Transverse colon (tissue), 4 donors: ENCODE data around the gene C4orf51. TPM values are rescaled to one million over a fixed set of nuclear protein-coding genes. Genes with fewer than 3 reads are reported as not detected.
"Not testable (repeated sequence)": the region's sequence is repeated elsewhere in the genome, so short reads cannot be mapped to it uniquely, and the experiment has no call there.

ENCODE experiments used
- DNase-seq: peaks from one replicate; pipeline ENCODE4 v3.0.0-alpha.2; 2019
- H3K27ac ChIP-seq, 4 donors: fragments of 200-600 bp; sonication (generic); 2 replicates each; pipeline ENCODE4 v1.5.1; 2016 to 2018; ENCODE audit warnings: inconsistent platforms in 4 of 4
- H3K27me3 ChIP-seq: fragments of 200-600 bp; sonication (generic); 2 replicates; pipeline ENCODE4 v1.5.1; 2017; ENCODE audit warnings: inconsistent platforms
- H3K36me3 ChIP-seq, 4 donors: fragments of 200-600 bp; sonication (generic); 2 replicates each; pipeline ENCODE4 v1.5.1; 2017 to 2019; ENCODE audit warnings: inconsistent platforms in 4 of 4
- H3K4me1 ChIP-seq, 4 donors: fragments of 200-600 bp; sonication (generic); 2 replicates each; pipeline ENCODE4 v1.5.1; 2017 to 2020; ENCODE audit warnings: inconsistent platforms in 4 of 4
- H3K4me3 ChIP-seq, 4 donors: fragments of 200-600 bp; sonication (generic); 1 replicate in 1 of 4; 2 replicates in 3 of 4; pipeline versions ENCODE4 v1.5.1 to v1.6.1; 2017 to 2019; ENCODE audit warnings: inconsistent platforms in 4 of 4
- H3K9me3 ChIP-seq, 2 donors: fragments of 200-600 bp; sonication (generic); 2 replicates each; pipeline ENCODE4 v1.5.1; 2017 to 2019; ENCODE audit warnings: inconsistent platforms in 2 of 2
- EP300 ChIP-seq: sonication (generic); formaldehyde crosslinking; IDR thresholded peaks from one replicate; pipeline ENCODE4 v1.6.1; 2017; ENCODE audit warnings: antibody characterized with exemption, low read depth
- POLR2A ChIP-seq: fragments of 450-650 bp; IDR thresholded peaks from one replicate; pipeline ENCODE4 v1.6.1; 2016; ENCODE audit warnings: antibody characterized with exemption, mild to moderate bottlenecking, moderate library complexity
- POLR2AphosphoS5 ChIP-seq, 3 donors: sonication (generic); formaldehyde crosslinking; IDR thresholded peaks; one replicate each; pipeline ENCODE4 v1.6.1; 2016; ENCODE audit warnings: antibody characterized with exemption in 3 of 3
- WGBS, 2 donors: methylation state at CpG; one replicate each; pipeline ENCODE4 v1.1.5; 2018; ENCODE audit warnings: low coverage in 1 of 2; 5-methylcytosine and 5-hydroxymethylcytosine counted together
- in situ Hi-C, 4 donors: fragments of 200-750 bp; cut with MboI; loops; one replicate each; pipeline versions ENCODE4 v1.15.0 to v1.15.1; 2017; ENCODE audit warnings: low sequenced_read_pairs in 3 of 4, low pct_ligation_motif_present in 1 of 4, low pct_unique_long_range_greater_than_20kb in 1 of 4
- intact Hi-C: fragments of 100-400 bp; cut with DNase I; formaldehyde crosslinking; loops from one replicate; pipeline ENCODE4 v1.15.1; 2023; ENCODE audit warnings: low total_unique reads
- total RNA-seq, 4 donors: library from RNA; depleted of rRNA; stranded (reverse); fragments of >200 nt; gene quantifications; one replicate each; pipeline ENCODE4 v1.1.0, GENCODE V29; 2016
- TF ChIP-seq, protein P1 (sequence below), 5 experiments: fragments of 200-600 bp in 3 of 5; fragments of 450-650 bp in 2 of 5; sonication (generic) in 3 of 5; IDR thresholded peaks; 1 replicate in 2 of 5; 2 replicates in 3 of 5; pipeline ENCODE4 v1.5.1; 2016 to 2017; ENCODE audit warnings: antibody characterized with exemption in 5 of 5, inconsistent platforms in 3 of 5, mild to moderate bottlenecking in 2 of 5, moderate library complexity in 1 of 5

The C4orf51 gene
- total RNA-seq, 4 donors from 2014 or later: not detected

DNA sequence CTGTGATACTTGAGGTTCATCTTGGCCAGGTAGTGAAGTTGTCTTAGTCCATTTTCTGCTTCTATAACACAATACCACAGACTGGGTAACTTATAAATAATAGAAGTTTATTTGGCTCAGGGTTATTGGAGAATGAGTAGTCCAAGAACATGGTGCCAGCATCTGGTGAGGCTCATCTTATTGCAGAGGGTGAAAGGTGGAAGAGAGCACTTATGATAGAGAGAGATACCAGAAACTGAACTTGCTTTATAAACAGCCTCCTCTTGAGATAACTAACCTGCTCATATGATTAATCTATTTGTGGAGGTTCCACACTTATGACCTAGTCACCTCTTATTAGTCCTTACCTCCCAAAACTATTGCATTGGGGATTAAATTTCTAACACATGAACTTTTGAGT is 1.6 kb downstream of the C4orf51 start:
- no peak overlapping the region for H3K4me3 ChIP-seq
- H3K36me3 ChIP-seq: no peaks in the 10 kb centered on the region
- no peak for DNase-seq

DNA sequence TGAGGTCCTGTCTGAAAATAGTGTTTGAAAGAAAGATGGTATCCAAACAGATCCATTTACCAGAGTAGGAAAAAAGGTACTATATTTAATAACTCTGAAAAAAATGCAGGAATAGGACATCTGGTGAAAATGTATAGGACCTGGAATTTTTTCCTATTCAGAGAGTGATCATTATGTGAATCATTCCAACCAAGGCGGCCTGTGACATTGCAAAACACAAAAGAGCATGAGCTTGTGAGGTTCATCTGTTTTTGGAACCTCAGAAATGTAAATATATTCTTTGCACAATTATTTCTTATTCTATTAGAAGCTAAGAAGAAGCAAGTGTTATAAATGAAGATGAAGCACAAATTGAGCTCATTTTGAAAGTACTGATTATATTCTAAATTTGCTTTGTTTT is 2.0 kb downstream of the C4orf51 start:
- DNase-seq: no peak
- in situ Hi-C loops (no loop called here), intact Hi-C loops (no loop called here)
- WGBS, 2 donors: 92% methylated on average over 1 of the region's 1 CpG
- no peaks in the 10 kb centered on the region for H3K27me3 ChIP-seq
- TF ChIP-seq, protein P1, sequence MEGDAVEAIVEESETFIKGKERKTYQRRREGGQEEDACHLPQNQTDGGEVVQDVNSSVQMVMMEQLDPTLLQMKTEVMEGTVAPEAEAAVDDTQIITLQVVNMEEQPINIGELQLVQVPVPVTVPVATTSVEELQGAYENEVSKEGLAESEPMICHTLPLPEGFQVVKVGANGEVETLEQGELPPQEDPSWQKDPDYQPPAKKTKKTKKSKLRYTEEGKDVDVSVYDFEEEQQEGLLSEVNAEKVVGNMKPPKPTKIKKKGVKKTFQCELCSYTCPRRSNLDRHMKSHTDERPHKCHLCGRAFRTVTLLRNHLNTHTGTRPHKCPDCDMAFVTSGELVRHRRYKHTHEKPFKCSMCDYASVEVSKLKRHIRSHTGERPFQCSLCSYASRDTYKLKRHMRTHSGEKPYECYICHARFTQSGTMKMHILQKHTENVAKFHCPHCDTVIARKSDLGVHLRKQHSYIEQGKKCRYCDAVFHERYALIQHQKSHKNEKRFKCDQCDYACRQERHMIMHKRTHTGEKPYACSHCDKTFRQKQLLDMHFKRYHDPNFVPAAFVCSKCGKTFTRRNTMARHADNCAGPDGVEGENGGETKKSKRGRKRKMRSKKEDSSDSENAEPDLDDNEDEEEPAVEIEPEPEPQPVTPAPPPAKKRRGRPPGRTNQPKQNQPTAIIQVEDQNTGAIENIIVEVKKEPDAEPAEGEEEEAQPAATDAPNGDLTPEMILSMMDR (IDR thresholded peaks at IDR 0.05): no peak
- TF ChIP-seq POLR2A: no peak
- H3K9me3 ChIP-seq: peaks cover 3 to 4% of the 10 kb centered on the region in 2 donors
- H3K27ac ChIP-seq: no peak overlapping the region
- no peaks in the 10 kb centered on the region for H3K36me3 ChIP-seq
- peaks cover 8 to 20% (median 11%) of the 10 kb centered on the region in 4 donors for H3K4me1 ChIP-seq
- H3K4me3 ChIP-seq: no peak overlapping the region

More for the DNA sequence above, 1.6 kb downstream of the C4orf51 start:
- TF ChIP-seq, protein P1 (IDR thresholded peaks at IDR 0.05): no peak
- TF ChIP-seq POLR2AphosphoS5 (IDR thresholded peaks at IDR 0.05) (no peak), POLR2A (no peak), EP300 (no peak)
- intact Hi-C loops: no loop called here
- H3K4me1 ChIP-seq: peaks cover 8 to 20% (median 11%) of the 10 kb centered on the region in 4 donors
- in situ Hi-C loops: no loop called here
- no peaks in the 10 kb centered on the region for H3K27me3 ChIP-seq
- H3K9me3 ChIP-seq: peaks cover 3 to 4% of the 10 kb centered on the region in 2 donors
- H3K27ac ChIP-seq: no peak overlapping the region

DNA sequence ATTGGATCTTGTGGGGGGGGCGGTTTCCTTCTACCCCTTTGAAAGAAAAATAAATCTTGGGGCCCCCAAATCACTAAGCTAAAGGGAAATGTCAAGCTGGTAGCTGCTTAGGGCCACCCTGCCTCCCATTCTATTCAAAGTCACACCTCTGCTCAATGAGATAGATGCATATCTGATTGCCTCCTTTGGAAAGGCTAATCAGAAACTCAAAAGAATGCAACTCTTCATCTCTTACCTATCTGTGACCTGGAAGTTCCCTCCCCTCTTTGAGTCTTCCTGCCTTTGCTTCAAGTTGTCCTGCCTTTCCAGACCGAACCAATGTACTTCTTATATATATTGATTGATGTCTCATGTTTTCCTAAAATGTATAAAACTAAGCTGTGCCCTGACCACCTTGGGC is 7.0 kb downstream of the C4orf51 start:
- intact Hi-C loops: no loop called here
- in situ Hi-C loops: no loop called here
- DNase-seq: no peak

DNA sequence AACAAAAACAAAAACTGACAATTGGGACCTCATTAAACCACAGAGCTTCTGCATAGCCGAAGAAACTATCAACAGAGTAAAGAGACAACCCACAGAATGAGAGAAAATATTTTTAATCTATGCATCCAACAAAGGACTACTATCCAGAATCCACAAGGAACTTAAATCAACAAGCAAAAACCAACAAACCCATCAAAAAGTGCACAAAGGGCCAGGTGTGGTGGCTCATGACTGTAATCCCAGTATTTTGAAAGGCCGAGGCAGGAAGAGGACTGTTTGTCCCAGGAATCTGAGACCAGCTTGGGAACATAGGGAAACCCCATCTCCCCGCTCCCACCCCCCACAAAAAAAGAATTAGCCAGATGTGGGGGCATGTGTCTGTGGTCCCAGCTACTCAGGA is 10.7 kb downstream of the C4orf51 start:
- no peak overlapping the region for H3K4me3 ChIP-seq
- in situ Hi-C loops: no loop called here
- H3K4me1 ChIP-seq: no peaks in the 10 kb centered on the region
- intact Hi-C loops: no loop called here
- H3K27me3 ChIP-seq: no peaks in the 10 kb centered on the region
- 93 to 100% methylated on average over 1 to 3 of the region's 3 CpGs for WGBS, 2 donors
- H3K9me3 ChIP-seq: no peaks in the 10 kb centered on the region
- H3K36me3 ChIP-seq: no peaks in the 10 kb centered on the region
- no peak for DNase-seq
- TF ChIP-seq POLR2AphosphoS5 (IDR thresholded peaks at IDR 0.05) (no peak), EP300 (no peak), POLR2A (no peak)
- TF ChIP-seq, protein P1 (IDR thresholded peaks at IDR 0.05): no peak
- H3K27ac ChIP-seq: no peak overlapping the region

More for the DNA sequence above, 7.0 kb downstream of the C4orf51 start:
- no peaks in the 10 kb centered on the region for H3K4me1 ChIP-seq
- WGBS, 2 donors: 48 to 71% methylated on average over 1 to 2 of the region's 2 CpGs
- H3K4me3 ChIP-seq: no peak overlapping the region
- no peak overlapping the region for H3K27ac ChIP-seq
- no peaks in the 10 kb centered on the region for H3K36me3 ChIP-seq
- no peaks in the 10 kb centered on the region for H3K27me3 ChIP-seq
- no peaks in the 10 kb centered on the region for H3K9me3 ChIP-seq
- TF ChIP-seq, protein P1 (IDR thresholded peaks at IDR 0.05): no peak
- no peak for TF ChIP-seq EP300
- no peak for TF ChIP-seq POLR2AphosphoS5 (IDR thresholded peaks at IDR 0.05)
- TF ChIP-seq POLR2A: no peak

DNA sequence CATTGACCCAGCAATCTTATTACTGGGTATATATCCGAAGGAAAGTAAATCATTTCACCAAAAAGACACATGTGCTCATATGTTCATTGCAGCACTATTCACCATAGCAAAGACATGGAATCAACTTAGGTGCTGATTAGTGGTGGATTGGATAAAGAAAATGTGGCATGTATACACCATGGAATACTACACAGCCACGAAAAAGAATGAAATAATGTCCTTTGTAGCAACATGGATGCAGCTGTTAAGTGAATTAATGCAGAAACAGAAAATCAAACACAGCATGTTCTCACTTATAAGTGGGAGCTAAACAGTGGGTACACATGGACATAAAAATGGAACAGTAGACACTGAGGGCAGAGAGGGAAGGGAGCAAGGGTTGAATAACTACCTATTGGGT is 11.5 kb downstream of the C4orf51 start:
- H3K4me3 ChIP-seq, H3K27ac ChIP-seq, intact Hi-C loops, DNase-seq, H3K9me3 ChIP-seq, in situ Hi-C loops, H3K4me1 ChIP-seq, H3K27me3 ChIP-seq, H3K36me3 ChIP-seq: not testable (repeated sequence)
- WGBS, 2 donors: 75 to 77% methylated on average over 2 of the region's 2 CpGs
